ENCODE measurements around the gene ATP2B3.

ATP2B3 gene

GRCh38 chrX:153504445-153505016 lies 12.9 kb upstream of the ATP2B3 start:
- no peak for DNase-seq (ENCODE audit: low read depth)
- no peak for TF ChIP-seq CTCF (IDR thresholded peaks at IDR 0.05; ENCODE audit: control insufficient read depth, extremely low read depth, insufficient read depth)
- H3K4me3 ChIP-seq (ENCODE audit: low read depth, low read length), result no peak overlapping the region

- TF ChIP-seq CTCF (IDR thresholded peaks at IDR 0.05; ENCODE audit: control insufficient read depth, extremely low read depth, insufficient read depth), result no peak
- H3K4me3 ChIP-seq (ENCODE audit: low read depth, low read length), result no peak overlapping the region
- no peak for DNase-seq (ENCODE audit: low read depth)
These were observed 12.1 kb upstream of the ATP2B3 start for GRCh38 chrX:153505361-153505760.

GRCh38 chrX:153507484-153508178 lies 9.8 kb upstream of the ATP2B3 start:
- TF ChIP-seq CTCF (IDR thresholded peaks at IDR 0.05; ENCODE audit: control insufficient read depth, extremely low read depth, insufficient read depth), result peak; percentile 87
- DNase-seq (ENCODE audit: low read depth), result peak; percentile 3
- H3K4me3 ChIP-seq (ENCODE audit: low read depth, low read length), result no peak overlapping the region

GRCh38 chrX:153509592-153509991 lies 7.8 kb upstream of the ATP2B3 start:
- DNase-seq (ENCODE audit: low read depth), result no peak
- TF ChIP-seq CTCF (IDR thresholded peaks at IDR 0.05; ENCODE audit: control insufficient read depth, extremely low read depth, insufficient read depth), result no peak
- no peak overlapping the region for H3K4me3 ChIP-seq (ENCODE audit: low read depth, low read length)

GRCh38 chrX:153510383-153510782 lies 7.1 kb upstream of the ATP2B3 start:
- TF ChIP-seq CTCF (IDR thresholded peaks at IDR 0.05; ENCODE audit: control insufficient read depth, extremely low read depth, insufficient read depth), result no peak
- no peak overlapping the region for H3K4me3 ChIP-seq (ENCODE audit: low read depth, low read length)
- no peak for DNase-seq (ENCODE audit: low read depth)

GRCh38 chrX:153511784-153512500 lies 5.5 kb upstream of the ATP2B3 start:
- no peak for DNase-seq (ENCODE audit: low read depth)
- no peak for TF ChIP-seq CTCF (IDR thresholded peaks at IDR 0.05; ENCODE audit: control insufficient read depth, extremely low read depth, insufficient read depth)
- no peak overlapping the region for H3K4me3 ChIP-seq (ENCODE audit: low read depth, low read length)
